HG02943 (cell line): ENCODE data around the gene DDRGK1.

Experiments
- ATAC-seq: cut with Tn5 transposase; IDR thresholded peaks from one replicate; pipeline ENCODE4 v1.9.1; 2021; ENCODE audit warnings: mild to moderate bottlenecking, low read depth, moderate library complexity; ENCODE audit not compliant: unreplicated experiment

DDRGK1 gene

DNA sequence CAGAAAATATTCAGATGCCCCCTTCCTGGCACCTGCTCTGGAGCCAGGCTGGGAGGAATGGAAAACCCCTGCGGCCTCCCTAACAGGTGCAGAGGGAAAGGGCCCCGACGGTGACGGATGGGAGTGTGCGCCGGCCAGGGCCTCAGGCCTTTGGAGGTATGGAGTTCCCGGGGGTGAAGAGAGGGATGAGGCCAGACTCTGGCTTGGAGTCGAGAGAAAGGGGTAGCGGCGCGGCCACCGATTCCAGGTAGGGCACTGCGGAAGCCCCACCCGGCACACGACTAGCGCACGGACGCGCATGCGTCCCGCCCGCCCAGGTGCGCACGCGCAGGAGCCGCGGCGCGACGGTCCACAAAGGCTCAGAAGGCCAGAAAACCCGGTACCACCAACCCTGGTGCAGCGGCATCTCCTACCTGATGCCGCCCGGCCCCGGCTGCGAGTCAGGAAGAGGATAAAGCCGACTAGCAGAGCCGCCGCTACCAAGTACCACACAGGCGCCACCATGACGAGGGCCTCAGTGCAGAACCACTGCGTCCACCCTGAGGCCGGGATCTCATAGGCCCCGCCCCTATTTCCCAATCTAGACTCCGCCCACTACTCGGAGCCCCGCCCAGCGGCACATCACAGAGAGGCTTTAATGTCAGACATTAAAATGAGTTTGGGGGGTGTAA lies at the start of gene DDRGK1:
Gene DDRGK1 (minus strand): TSS at position 559 of the 671 bp plus-strand sequence. CDS start 55 bp downstream, at position 504.
- ATAC-seq, result peak; percentile 76

DNA sequence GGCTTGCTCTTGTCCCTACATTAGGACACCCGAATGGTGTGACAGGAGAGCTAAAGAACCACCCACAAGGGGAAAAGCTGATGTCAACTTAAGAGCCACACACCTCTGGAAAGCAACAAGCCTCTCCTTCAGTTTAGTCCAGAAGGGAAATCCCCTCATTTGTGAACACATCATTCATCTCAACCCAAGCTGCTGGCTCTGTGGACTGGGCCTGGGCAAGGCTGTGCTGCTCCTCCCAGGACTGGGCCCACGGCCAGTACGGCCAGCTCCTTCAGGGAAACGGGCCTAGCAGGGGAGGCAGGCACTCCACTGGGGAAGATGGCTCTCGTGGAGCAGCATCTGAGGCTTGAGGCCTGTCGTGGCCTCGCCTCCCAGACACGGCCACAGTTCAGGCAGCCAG lies 47.3 kb upstream of the DDRGK1 start:
- no peak for ATAC-seq

GRCh38 chr20:3250091-3250504 lies 45.6 kb upstream of the DDRGK1 start:
- ATAC-seq, result no peak

DNA sequence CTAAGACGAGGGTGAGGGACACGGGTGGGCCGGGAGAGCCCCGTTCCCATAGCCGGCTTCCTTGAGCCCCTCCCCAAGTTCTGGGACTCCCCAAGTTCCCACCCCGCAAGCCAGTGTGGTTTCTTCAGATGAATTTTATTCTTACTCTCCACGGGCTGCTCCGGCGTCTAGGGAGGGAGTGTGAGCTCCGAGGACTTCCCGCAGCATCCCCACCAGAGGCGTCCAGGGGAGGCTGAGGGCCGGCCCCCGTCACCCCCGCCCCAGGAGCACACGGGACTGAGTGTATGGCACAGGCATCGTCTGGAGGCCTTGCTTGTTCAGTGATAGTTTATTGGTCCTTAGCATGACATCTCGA lies 44.5 kb upstream of the DDRGK1 start:
- ATAC-seq, result no peak

DNA sequence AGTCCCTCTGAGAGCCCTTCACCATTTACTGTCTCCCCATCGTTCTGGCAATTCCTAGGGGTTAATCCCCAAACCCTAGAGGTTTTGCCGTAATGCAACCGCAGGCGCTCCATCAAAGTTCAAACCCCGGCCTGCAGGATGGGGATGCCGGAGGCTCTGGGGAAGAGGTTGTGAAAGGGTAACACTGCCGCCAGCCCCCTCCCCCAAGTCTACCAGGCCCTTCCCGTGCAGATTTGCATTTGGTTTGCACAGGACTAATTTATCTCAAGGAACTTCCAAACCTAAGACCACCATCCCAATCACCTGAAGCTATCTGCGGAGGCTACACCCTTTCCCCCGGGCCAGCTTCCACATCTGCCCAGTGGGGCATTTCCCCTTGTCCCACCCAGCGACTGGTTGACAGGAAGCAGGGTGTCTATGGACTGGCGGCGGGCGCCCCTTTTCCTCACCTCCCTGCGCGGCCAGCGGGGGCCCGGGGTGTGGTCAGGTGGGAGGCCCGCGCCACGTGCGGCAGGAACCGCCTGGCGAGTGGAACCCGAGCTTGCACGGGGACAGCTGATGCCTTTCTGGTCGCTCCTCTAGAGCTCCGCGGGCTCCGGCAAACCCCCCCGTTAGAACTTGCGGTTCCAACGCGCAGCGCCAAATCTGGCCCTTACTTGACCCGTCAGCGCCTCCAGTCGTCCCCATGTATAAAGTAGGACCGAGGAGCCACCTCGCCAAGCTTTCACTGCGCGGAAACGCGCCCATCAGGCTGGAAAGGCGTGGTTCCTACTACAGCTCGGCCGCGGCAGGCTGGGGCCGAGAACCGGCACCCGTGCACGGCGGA lies 43.9 kb upstream of the DDRGK1 start:
- no peak for ATAC-seq

- ATAC-seq, result no peak
Observed at GRCh38 chr20:3247638-3248037, 43.2 kb upstream of the DDRGK1 start.

DNA sequence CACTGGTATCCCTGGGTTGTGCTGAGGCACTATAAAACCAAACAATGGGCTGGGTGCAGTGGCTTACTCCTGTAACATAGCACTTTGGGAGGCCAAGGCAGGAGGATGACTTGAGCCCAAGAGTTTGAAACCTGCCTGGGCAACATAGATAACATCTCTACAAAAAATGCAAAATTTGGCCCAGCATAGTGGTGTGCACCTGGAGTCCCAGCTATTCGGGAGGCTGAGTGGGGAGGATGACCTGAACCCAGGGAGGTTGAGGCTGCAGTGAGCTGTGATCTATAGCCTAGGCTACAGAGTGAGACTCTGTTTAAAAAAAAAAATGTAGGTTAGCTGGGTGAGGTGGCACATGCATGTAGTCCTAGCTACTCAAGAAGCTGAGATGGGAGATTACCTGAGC lies 42.2 kb upstream of the DDRGK1 start:
- ATAC-seq, result no peak

DNA sequence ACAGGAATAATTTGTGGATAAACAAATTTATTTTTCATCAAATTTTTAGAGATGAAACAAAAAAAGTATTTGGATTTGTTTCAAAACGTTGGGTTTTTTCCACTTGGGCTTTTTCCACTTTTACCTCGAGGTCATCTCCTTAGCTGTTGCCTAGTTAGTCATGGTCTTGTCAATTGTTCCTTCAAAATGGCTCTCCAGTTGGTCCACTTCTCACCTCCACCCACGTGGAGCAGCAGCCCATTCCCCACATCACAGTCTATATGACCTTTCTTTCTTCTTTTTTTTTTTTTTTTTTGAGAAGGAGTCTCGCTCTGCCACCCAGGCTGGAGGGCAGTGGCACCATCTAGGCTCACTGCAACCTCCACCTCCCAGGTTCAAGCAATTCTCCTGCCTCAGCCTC lies 41.2 kb upstream of the DDRGK1 start:
- ATAC-seq, result no peak

GRCh38 chr20:3245156-3245555 lies 40.7 kb upstream of the DDRGK1 start:
- ATAC-seq, result no peak

DNA sequence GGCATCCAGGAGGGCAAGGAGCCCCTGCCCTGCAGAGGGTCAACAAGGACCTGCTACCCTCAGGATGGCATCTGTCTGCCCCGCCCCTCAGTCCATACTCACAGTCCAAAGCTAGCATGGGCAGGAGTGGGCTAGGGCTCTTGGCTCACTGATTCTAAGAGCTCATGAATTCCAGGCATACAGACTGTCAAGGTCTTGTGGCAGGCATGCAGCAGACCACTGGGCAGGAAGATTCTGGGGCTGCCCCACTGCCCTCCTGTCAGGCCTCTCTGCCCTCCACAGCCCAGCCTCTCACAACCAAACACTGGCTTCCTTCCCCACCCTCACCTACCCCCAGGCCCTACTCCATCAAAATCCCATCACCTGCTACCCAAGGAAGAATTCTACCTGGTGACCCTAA lies 40.1 kb upstream of the DDRGK1 start:
- no peak for ATAC-seq

DNA sequence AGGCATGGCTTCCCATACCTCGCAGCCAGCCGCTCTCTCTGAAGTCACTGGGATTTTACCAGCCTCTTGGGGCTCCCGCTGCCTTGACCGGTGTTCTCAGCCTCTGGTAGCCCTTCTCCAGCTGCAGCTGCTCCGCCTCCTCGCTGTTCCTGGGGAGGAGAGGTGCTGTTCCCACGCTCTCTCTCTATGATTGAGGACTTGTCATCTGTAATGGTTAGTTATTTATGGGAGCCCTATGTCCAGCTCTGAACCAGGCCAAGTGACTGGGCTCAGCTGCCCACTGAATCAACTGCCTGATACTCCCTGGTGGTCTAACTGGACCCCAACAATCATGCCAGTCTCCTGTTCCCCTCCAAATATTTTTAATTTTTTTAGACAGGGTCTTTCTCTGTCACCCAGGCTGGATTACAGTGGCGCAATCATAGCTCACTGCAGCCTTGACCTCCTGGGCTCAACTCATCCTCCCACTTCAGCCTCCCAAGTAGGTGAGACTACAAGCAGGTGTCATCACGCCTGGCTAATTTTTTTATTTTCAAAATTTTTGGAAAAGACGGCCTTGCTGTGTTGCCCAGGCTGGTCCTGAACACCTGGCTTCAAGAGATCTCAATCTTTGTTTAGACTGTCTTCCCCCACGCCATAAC lies 39.4 kb upstream of the DDRGK1 start:
- ATAC-seq, result no peak

GRCh38 chr20:3242172-3242692 lies 37.8 kb upstream of the DDRGK1 start:
- no peak for ATAC-seq

DNA sequence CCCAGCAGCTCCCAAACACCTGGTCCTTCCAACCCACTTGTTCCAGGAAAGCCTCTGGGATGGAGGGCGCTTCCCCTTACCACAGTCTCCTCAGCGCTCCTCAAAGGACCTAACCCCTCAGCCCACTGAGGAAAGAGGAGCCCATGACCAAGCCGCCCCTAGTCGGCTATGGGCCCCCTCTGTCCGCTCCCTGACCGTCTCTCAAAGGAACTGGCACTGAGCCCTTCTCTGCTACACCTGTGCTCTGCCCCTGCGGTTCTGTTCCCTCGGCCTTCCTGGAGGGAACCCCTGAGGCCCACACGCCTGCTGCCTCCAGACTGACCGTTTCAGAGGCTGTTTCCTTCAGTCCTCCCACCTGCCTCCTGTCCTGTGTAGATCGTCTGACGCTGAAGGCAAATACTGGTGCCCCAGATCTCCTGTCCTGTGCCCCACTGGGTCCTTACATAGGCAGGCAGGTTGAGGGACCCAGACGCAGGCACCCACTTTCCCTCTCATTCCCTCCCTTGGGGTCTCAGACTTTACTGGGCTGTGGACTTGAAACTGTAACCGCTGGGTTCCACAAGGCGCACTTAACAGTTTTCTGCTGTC lies 36.4 kb upstream of the DDRGK1 start:
- no peak for ATAC-seq

GRCh38 chr20:3239867-3240775 lies 35.6 kb upstream of the DDRGK1 start:
- no peak for ATAC-seq

DNA sequence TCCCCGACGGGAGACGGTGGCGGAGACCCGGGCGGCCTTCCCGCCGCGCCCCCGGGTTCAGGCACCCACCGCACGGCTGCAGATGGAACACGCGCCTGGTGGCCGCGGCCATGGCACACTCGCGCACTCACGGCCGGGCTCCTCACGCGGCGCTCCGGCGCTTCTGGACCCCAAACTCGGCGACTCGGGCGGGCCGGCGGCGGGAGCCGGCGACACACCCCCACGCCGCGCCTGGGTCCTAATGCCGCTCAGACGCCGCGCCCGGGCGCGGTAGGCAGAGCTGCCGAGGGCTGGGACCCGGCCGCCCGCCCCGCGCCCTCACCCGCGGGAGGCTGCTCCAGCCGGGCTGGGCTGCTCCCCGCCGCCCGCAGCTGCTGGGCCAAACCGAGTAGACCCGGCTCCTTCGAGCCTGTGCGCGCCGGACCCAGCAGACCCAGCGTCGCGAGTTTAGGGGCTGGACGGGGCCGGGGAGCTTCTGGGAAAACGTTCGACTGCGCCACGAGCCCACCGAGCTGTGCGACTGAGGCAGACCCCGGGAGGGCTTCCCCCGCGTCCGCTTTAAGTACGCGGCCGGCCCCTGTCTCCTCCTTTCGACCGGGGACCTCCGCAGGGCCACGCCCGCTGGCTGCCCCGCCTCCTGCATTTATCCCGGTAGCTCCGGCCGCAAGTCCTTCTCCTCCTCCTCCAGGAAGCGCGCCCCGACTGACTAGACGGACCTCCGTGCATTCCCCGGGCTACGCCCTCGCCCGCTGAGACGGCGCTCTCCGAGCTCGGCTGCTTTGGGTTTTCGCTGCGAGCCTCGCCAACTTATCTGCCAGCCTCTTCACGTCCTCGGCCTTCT lies 34.8 kb upstream of the DDRGK1 start, which contains the start of gene SLC4A11:
Gene SLC4A11 (minus strand): TSS at position 165 of the 841 bp plus-strand sequence. CDS start 53 bp downstream, at position 112.
- no peak for ATAC-seq

DNA sequence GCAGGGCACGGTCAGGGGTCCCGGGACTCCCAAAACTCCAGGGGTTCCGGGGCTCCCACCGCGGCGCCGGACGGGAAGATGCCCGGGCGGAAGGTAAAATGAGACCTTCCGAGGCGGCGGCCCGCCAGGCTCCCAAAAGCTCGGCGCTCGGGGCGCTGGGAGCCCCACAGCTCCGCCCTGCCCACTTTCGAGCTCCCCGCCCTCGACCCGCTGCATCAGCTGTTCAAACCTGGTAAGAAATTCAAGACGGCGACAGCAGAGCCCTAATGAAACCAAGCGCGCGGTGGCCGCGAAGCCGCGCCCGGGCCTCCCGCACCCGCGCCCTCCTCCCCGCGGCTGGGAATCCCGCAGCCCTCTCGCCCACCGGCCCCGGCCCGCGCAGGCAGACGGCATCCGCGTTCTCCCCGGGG lies 34.1 kb upstream of the DDRGK1 start:
- no peak for ATAC-seq

DNA sequence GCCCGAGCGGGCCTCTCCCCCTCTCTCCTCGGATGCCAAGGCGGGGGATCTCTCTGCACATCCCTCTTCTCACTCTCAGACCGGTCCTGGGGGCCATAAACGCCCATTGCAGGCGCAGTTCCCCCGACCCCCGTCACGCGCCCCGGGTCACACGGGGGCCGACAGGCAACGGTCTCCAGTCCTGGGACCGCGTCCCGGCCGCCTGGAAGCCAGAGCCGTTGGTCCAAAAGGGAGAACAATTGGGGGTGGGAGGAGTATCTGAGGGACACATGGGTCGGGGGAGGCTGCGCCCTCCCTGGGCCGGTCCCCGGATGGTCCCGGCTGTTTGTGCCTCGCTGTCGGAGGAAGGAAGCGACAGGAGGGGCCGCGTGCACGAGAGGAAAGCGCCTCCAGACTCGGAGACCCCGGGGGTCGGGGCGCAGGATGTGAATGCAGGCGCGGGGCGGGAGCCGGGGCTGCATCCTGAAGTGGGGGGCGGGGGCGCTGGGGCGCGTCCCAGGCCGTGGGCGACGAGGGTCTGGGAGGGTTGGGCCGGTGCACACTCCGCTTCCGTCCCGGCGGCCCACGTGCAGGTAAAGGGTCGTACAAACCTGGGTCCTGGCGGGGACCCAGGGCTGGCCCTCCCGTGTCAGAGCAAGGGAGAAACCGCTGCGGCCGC lies 33.6 kb upstream of the DDRGK1 start:
- ATAC-seq, result no peak
